ENCODE measurements around the gene DEPP1. TPM values are rescaled to one million over a fixed set of nuclear protein-coding genes. Genes with fewer than 3 reads are reported as not detected.

DEPP1 gene
- total and polyA plus RNA-seq, 7 donors, result 16.0 to 294 (median 53.7) TPM

DNA sequence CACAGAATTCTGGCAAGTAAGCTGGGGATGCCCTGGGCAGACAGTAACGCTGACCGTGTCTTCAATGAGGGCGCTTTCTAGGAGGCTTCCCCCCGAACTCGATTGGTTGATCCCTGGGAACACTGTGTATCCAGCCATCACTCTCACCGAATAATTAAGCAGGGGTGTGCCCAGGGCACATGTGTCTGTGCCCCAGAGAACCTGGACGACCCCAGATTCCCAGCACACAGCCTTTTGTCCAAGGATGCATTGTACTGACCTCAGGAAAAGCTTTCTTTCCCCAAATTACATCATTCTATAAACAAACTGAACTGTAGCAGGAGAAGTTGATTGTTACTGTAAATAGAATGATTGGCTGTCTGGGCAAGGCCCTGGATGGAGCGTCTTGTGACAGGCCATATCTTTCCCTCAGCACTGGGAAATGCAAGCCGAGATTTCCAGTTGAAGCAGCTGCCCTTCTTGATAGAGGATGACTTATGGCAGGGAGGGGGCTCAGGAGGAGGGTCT, 6.6 kb upstream of the DEPP1 start:
- H3K27me3 ChIP-seq, result no peaks in the 10 kb centered on the region
- no peak overlapping the region for H3K4me3 ChIP-seq
- intact Hi-C loops (cut with DNase I), result no loop called here
- H3K36me3 ChIP-seq, result peaks cover 0 to 48% (median 10%) of the 10 kb centered on the region in 4 donors
- DNase-seq, result peak; percentile 59
- H3K4me1 ChIP-seq, result peaks cover 0 to 51% (median 28%) of the 10 kb centered on the region in 4 donors
- peak overlapping the region; percentile 14 to 91 (median 55) for H3K27ac ChIP-seq
- TF ChIP-seq EP300 (IDR thresholded peaks at IDR 0.05) (peak in 1 of 4 donors; percentile 49), POLR2A (IDR thresholded peaks at IDR 0.05) (no peak), POLR2AphosphoS5 (IDR thresholded peaks at IDR 0.05) (peak in 1 of 4 donors; percentile 31), CTCF (IDR thresholded peaks at IDR 0.05) (no peak)
- no peaks in the 10 kb centered on the region for H3K9me3 ChIP-seq
- WGBS, 2 donors, result 80 to 84% methylated on average over 9 of the region's 9 CpGs

GRCh38 chr10:44984671-44985101, 6.1 kb upstream of the DEPP1 start:
- no peak overlapping the region for H3K4me3 ChIP-seq
- peak; percentile 52 for DNase-seq
- 96% methylated on average over 15 of the region's 15 CpGs for WGBS, 2 donors
- no peaks in the 10 kb centered on the region for H3K27me3 ChIP-seq
- peaks cover 0 to 47% (median 10%) of the 10 kb centered on the region in 4 donors for H3K36me3 ChIP-seq
- TF ChIP-seq POLR2AphosphoS5 (IDR thresholded peaks at IDR 0.05) (no peak), CTCF (IDR thresholded peaks at IDR 0.05) (no peak), EP300 (IDR thresholded peaks at IDR 0.05) (no peak), POLR2A (IDR thresholded peaks at IDR 0.05) (no peak)
- H3K9me3 ChIP-seq, result no peaks in the 10 kb centered on the region
- H3K4me1 ChIP-seq, result peaks cover 0 to 55% (median 34%) of the 10 kb centered on the region in 4 donors
- intact Hi-C loops (cut with DNase I), result no loop called here
- H3K27ac ChIP-seq, result peak overlapping the region; percentile 14 to 91 (median 51)

GRCh38 chr10:44983895-44984278, 5.3 kb upstream of the DEPP1 start:
- Histone ChIP-seq H3K27ac (peak overlapping the region; percentile 51 to 92 (median 71)), H3K9me3 (no peaks in the 10 kb centered on the region), H3K4me1 (peaks cover 0 to 63% (median 42%) of the 10 kb centered on the region in 4 donors), H3K27me3 (no peaks in the 10 kb centered on the region), H3K36me3 (peaks cover 0 to 39% (median 10%) of the 10 kb centered on the region in 4 donors), H3K4me3 (no peak overlapping the region)
- TF ChIP-seq POLR2A (IDR thresholded peaks at IDR 0.05), result no peak
- TF ChIP-seq POLR2AphosphoS5 (IDR thresholded peaks at IDR 0.05), result no peak
- no peak for TF ChIP-seq CTCF (IDR thresholded peaks at IDR 0.05)
- no peak for TF ChIP-seq EP300 (IDR thresholded peaks at IDR 0.05)
- 90 to 96% methylated on average over 10 of the region's 10 CpGs for WGBS, 2 donors
- peak; percentile 57 for DNase-seq
- intact Hi-C loops (cut with DNase I), result no loop called here

DNA sequence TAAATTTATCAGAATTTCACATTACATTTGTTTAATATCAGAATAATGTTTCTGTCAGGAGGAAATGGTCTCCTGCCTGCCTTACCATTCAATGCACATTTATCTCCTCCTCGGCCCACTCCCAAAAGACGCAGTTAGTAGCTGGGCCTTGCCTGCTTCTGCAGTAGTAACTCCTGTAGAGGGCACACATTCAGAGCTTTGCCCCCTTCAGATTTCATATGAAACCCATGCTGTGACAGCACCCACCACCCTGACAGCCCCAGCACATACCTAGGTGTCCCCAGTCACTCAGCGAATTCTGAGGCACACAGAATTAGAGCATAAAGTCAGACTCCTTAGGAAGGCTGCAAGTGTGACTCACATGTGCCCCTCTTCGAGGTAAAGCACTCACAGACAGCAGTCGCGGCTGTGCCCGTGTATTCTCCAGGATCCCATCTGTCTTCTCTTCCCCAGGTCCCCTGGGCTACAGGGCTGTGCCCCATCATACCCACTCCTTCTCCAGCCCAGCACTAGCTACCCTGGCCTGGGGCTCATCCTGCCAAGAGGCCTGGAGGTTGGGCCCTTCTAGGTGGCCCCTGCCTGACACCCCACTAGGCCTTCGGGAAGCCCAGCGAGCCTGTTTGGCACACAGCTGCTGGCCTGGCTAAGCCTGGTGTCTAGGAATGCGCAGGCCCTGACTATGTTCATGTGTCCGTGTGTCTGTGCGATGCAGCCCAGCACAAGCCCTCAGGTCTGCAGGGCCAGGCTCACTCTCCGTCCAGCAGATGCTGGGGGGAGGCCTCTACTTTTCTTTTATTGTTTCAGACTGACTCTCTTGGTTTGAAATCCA, 4.7 kb upstream of the DEPP1 start:
- peaks cover 0 to 69% (median 48%) of the 10 kb centered on the region in 4 donors for H3K4me1 ChIP-seq
- peak overlapping the region; percentile 51 to 92 (median 90) for H3K27ac ChIP-seq
- peaks cover 2 to 33% (median 10%) of the 10 kb centered on the region in 4 donors for H3K36me3 ChIP-seq
- TF ChIP-seq POLR2A (IDR thresholded peaks at IDR 0.05) (no peak), EP300 (IDR thresholded peaks at IDR 0.05) (no peak), POLR2AphosphoS5 (IDR thresholded peaks at IDR 0.05) (no peak), CTCF (IDR thresholded peaks at IDR 0.05) (no peak)
- DNase-seq, result peak; percentile 59
- no peaks in the 10 kb centered on the region for H3K27me3 ChIP-seq
- WGBS, 2 donors, result 93 to 96% methylated on average over 13 of the region's 13 CpGs
- no peaks in the 10 kb centered on the region for H3K9me3 ChIP-seq
- intact Hi-C loops (cut with DNase I), result no loop called here
- no peak overlapping the region for H3K4me3 ChIP-seq
